Stimulated activated CD4-positive, alpha-beta T cell treated with anti-CD3 and anti-CD28 coated beads, Interleukin-15, amount 100 ng/mL, for 24 hours (primary cell): Measurements from ENCODE around the gene PIF1.

Experiments
- DNase-seq: peaks from one replicate; pipeline ENCODE4 v3.0.0-alpha.2; 2020

The PIF1 gene

DNA sequence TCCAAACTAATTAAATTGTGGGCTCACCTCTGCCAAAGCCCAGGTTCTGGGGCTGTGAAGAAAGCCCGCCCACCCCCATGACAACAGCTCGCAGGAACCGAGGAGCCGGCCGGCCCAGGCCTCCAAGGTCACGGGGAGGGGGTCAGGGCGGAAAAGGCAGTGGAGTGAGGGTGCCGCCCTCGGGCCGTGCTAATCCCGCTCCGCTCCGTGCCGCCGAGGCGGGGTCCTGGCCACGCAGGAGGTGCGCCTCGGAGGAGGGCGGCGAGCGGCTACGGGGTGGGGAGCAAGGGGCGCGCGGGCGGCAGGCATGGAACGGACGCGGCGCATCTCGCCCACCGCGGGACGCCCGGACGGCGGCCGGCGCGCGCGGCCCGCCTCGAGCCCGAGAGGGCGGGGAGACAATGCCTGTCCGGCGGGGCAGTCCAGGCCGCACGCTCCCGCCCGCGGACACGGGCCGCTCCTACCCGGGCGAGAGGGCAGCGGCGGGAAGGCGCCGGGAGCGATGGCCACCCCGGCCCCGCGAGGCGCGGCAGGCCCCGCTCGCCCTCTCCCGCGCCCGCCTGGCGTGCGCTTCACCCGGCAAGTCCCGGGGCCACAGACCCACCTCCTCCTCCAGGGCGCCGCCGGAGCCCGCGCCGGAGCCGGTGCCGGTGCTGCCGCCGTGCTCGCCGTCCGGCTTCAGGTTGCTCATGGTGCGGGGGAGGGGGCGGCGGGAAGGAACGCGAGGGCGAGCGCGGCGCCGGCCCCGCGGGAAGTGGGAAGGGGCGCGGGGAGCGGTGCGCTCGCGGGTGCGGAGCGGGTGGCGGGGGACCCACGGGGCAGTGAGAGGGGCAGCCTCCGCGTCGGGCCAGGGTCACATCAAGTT, 50.6 kb downstream of the PIF1 start:
- peak; percentile 38 for DNase-seq

GRCh38 chr15:64774037-64774628, 51.3 kb downstream of the PIF1 start:
- DNase-seq, result no peak

GRCh38 chr15:64773606-64774005, 51.8 kb downstream of the PIF1 start:
- no peak for DNase-seq

DNA sequence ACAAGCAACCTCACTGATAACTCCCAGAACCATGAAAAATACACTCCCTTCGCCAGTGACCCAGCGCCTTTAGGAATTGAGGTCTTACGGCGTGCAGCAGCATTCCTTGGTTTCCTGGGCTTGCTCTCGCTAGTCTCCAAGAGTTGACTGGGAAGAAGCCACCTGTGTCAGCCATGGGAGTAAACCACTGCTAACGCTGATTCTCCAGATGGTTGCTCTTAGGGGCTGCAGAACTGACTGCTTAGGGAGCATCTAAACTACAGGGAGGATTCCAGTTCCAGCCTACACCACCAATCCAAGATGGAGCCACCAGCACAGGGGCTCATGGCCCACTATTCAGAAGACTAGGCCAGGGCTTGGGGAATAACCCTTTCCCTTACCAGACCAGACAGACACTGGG, 52.5 kb downstream of the PIF1 start:
- no peak for DNase-seq

DNA sequence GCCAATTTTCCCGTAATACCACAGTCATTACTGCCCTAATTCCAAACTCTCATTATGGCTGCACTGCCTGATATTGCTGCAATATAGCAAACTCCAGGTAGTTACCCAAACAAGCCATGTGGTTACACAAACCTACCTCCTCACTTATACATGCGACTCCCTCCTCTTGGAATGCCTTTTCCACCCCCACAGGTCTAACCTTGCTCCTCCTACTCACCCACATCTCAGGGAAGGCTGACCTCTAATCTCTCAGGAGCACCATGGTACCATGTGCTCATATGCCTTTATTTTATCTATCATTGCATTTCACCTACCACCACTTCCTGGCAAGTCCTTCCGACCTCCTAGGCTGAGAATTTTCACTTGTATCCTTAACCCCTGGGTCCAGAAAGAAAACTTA, 53.0 kb downstream of the PIF1 start:
- no peak for DNase-seq

DNA sequence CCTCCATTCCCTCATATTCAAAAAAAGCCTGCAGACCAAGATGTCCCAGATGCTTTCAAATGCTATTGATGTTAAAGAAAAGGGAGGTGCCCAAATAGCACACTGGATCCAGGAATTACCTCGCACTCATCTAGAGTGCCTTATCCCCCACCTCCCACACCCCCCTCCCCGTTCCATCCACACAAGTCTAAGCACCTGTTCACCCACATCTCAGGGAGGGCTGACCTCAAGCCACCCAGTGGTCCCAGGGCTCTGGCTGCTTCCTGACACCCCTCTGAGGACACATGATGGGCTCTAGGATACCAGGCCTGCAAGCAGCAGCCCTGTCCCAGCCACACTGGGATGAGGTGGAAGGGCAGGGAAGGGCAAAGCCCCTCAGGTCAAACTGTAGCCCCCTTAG, 54.8 kb downstream of the PIF1 start:
- DNase-seq, result no peak

DNA sequence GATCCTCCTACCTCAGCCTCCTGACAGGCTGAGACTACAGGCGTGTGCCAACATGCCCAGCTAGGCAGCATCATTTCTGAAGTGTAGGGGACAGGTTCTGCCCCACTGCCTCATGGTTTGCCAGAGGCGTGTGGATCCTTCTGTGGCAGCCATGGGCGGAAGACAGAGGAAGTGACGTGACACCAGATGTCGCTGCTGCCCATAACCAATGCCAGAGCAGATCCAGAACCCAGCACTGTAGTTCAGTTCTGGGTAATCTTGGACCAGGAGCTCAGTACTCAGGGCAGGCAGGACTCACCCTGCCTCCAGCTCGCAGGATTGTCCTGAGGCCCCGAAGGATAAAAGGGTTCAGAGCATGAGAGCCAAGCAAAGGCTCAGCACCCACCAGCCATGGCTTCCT, 58.2 kb downstream of the PIF1 start:
- no peak for DNase-seq

- no peak for DNase-seq
These were observed 59.4 kb downstream of the PIF1 start for GRCh38 chr15:64766058-64766457.
